ENCODE measurements around the gene ZNF593OS. TPM values are rescaled to one million over a fixed set of nuclear protein-coding genes. Genes with fewer than 3 reads are reported as not detected.

Gene ZNF593OS
- total and polyA plus RNA-seq, 2 of the 8 experiments (the other 6 are each of a cell fraction or from before 2014, with no cell fraction given), result not detected

GRCh38 chr1:26163684-26164035, 8.0 kb downstream of the ZNF593OS start:
- H3K27ac ChIP-seq (ENCODE audit: low read depth, low read length), result no peak overlapping the region
- DNase-seq (ENCODE audit: low read depth in 1 of 2, low spot score in 2 of 2), result no peak
- no peaks in the 10 kb centered on the region for H3K9me3 ChIP-seq (ENCODE audit: insufficient read depth in 2 of 2, low read depth in 1 of 2, low read length in 1 of 2)
- H3K18ac ChIP-seq (ENCODE audit: extremely low read depth, low read length), result no peak overlapping the region
- no peaks in the 10 kb centered on the region for H3K79me2 ChIP-seq (ENCODE audit: control insufficient read depth in 1 of 2, insufficient read depth in 2 of 2, low read length in 2 of 2)
- no peak overlapping the region for H4K91ac ChIP-seq (replicated peaks; ENCODE audit: insufficient read length, low read length)
- H2AK5ac ChIP-seq (ENCODE audit: low read depth, low read length), result no peak overlapping the region
- no peak overlapping the region for H2BK5ac ChIP-seq (ENCODE audit: low read depth, low read length)
- WGBS, 2 experiments (ENCODE audit: extremely low coverage in 1 of 2, insufficient coverage in 1 of 2, insufficient read length in 1 of 2, insufficient replicate concordance in 2 of 2, low coverage in 1 of 2, low lambda C conversion rate in 2 of 2, missing lambda C conversion rate in 1 of 2), result 68% methylated on average over 9 of the region's 9 CpGs; no CpG with 5 or more reads in 1 of the 2 experiments
- TF ChIP-seq NRF1 (IDR thresholded peaks at IDR 0.05; ENCODE audit: low read depth, low read length) (no peak), SUZ12 (IDR thresholded peaks at IDR 0.05; ENCODE audit: low read length) (peak; percentile 55)
- peaks cover 3 to 5% of the 10 kb centered on the region in 2 experiments for H4K20me1 ChIP-seq (replicated peaks in 1 of 2; ENCODE audit: control insufficient read depth in 1 of 2, insufficient read depth in 2 of 2, low read length in 2 of 2)
- ChIA-PET CTCF (ENCODE audit: partially characterized antibody) (interaction anchor here (0.6 to 4.0 kb wide), 11 partner anchors 10 to 134 kb away, joined by 3 to 18 read pairs (median 3); no protein-coding TSS in a partner anchor), POLR2A (ENCODE audit: partially characterized antibody) (interaction anchor here (0.6 kb wide), 1 partner anchor 47 kb away, joined by 3 read pairs; no protein-coding TSS in a partner anchor)
- no peak overlapping the region for H2BK12ac ChIP-seq (ENCODE audit: low read depth, low read length)
- no peak overlapping the region for H3K23ac ChIP-seq (ENCODE audit: insufficient read length)
- no peak overlapping the region for H2BK20ac ChIP-seq (ENCODE audit: low read length)
- no peak overlapping the region for H2AFZ ChIP-seq (ENCODE audit: low read length)
- H3K14ac ChIP-seq (ENCODE audit: insufficient read length), result no peak overlapping the region
- no peak overlapping the region for H3K9ac ChIP-seq (replicated peaks in 1 of 4; ENCODE audit: extremely low read depth in 1 of 4, low read depth in 3 of 4, low read length in 3 of 4)
- no peaks in the 10 kb centered on the region for H3K79me1 ChIP-seq (ENCODE audit: low read depth, low read length)
- H3K4me3 ChIP-seq (ENCODE audit: extremely low read depth in 1 of 4, insufficient read depth in 2 of 4, low read depth in 3 of 4, low read length in 4 of 4), result peak overlapping the region in 1 of 4 experiments; percentile 65; a peak in 2 of 8 replicates
- H4K8ac ChIP-seq (ENCODE audit: extremely low read depth, insufficient read depth, low read length), result peak overlapping the region; percentile 65; the same call in 1 of the 2 replicates
- H2BK15ac ChIP-seq (ENCODE audit: low read length), result no peak overlapping the region
- H3K56ac ChIP-seq (replicated peaks; ENCODE audit: insufficient read length, low read depth, low read length), result no peak overlapping the region
- H3K4me1 ChIP-seq (replicated peaks in 1 of 4; ENCODE audit: control insufficient read depth in 3 of 4, insufficient read depth in 4 of 4, low read length in 3 of 4), result peaks cover 5 to 37% (median 17%) of the 10 kb centered on the region in 4 experiments
- H3K4me2 ChIP-seq (ENCODE audit: insufficient read depth in 1 of 2, low read depth in 2 of 2, low read length in 2 of 2), result peak overlapping the region; percentile 81 to 89; a peak in 3 of 4 replicates
- peaks cover 33 to 63% (median 54%) of the 10 kb centered on the region in 4 experiments for H3K27me3 ChIP-seq (replicated peaks in 1 of 4; ENCODE audit: control insufficient read depth in 3 of 4, extremely low read depth in 1 of 4, insufficient read depth in 3 of 4, low read length in 3 of 4)
- no peaks in the 10 kb centered on the region for H3K36me3 ChIP-seq (ENCODE audit: control insufficient read depth in 2 of 4, insufficient read depth in 4 of 4, low read length in 3 of 4)
- H4K5ac ChIP-seq (ENCODE audit: insufficient read length, low read depth, low read length), result no peak overlapping the region
- FAIRE-seq, result no peak
- no peak overlapping the region for H2BK120ac ChIP-seq (replicated peaks; ENCODE audit: low read depth, low read length)
- H3K23me2 ChIP-seq (ENCODE audit: low read depth, low read length), result peaks cover 8% of the 10 kb centered on the region; the same call in 1 of the 2 replicates
- no peak overlapping the region for H3K4ac ChIP-seq (replicated peaks; ENCODE audit: insufficient read length, low read depth, low read length)

All from H1 (cell line).